ENCODE data around the gene CSNK1A1.

GRCh38 chr5:149532413-149532812, 18.8 kb downstream of the CSNK1A1 start:
- no peak for TF ChIP-seq POLR2AphosphoS5 (IDR thresholded peaks at IDR 0.05; ENCODE audit: low read depth, low read length)
- TF ChIP-seq SIN3A (IDR thresholded peaks at IDR 0.05; ENCODE audit: borderline replicate concordance, insufficient read depth, low read length), result no peak
- TF ChIP-seq, protein P1, sequence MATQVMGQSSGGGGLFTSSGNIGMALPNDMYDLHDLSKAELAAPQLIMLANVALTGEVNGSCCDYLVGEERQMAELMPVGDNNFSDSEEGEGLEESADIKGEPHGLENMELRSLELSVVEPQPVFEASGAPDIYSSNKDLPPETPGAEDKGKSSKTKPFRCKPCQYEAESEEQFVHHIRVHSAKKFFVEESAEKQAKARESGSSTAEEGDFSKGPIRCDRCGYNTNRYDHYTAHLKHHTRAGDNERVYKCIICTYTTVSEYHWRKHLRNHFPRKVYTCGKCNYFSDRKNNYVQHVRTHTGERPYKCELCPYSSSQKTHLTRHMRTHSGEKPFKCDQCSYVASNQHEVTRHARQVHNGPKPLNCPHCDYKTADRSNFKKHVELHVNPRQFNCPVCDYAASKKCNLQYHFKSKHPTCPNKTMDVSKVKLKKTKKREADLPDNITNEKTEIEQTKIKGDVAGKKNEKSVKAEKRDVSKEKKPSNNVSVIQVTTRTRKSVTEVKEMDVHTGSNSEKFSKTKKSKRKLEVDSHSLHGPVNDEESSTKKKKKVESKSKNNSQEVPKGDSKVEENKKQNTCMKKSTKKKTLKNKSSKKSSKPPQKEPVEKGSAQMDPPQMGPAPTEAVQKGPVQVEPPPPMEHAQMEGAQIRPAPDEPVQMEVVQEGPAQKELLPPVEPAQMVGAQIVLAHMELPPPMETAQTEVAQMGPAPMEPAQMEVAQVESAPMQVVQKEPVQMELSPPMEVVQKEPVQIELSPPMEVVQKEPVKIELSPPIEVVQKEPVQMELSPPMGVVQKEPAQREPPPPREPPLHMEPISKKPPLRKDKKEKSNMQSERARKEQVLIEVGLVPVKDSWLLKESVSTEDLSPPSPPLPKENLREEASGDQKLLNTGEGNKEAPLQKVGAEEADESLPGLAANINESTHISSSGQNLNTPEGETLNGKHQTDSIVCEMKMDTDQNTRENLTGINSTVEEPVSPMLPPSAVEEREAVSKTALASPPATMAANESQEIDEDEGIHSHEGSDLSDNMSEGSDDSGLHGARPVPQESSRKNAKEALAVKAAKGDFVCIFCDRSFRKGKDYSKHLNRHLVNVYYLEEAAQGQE (IDR thresholded peaks at IDR 0.05; ENCODE audit: insufficient read depth in 1 of 2, low read depth in 2 of 2, low read length in 2 of 2), result no peak
- no peak for TF ChIP-seq TAF1 (IDR thresholded peaks at IDR 0.05; ENCODE audit: borderline replicate concordance, insufficient read depth, low read length)
- no peak for TF ChIP-seq FOXP2 (optimal IDR thresholded peaks at IDR 0.05; ENCODE audit: borderline replicate concordance, extremely low read depth, extremely low read length, insufficient read depth)

Measured in PFSK-1 (cell line).